ENCODE results near the gene ZNF18. TPM values are rescaled to one million over a fixed set of nuclear protein-coding genes. Genes with fewer than 3 reads are reported as not detected.
A peak's percentile ranks its signal among the peaks of the same experiment; 100 is the strongest.
"Not testable (repeated sequence)": the region's sequence is repeated elsewhere in the genome, so short reads cannot be mapped to it uniquely, and the experiment has no call there.

ZNF18 gene
- polyA plus RNA-seq, 1 experiment: 6.2 TPM

DNA sequence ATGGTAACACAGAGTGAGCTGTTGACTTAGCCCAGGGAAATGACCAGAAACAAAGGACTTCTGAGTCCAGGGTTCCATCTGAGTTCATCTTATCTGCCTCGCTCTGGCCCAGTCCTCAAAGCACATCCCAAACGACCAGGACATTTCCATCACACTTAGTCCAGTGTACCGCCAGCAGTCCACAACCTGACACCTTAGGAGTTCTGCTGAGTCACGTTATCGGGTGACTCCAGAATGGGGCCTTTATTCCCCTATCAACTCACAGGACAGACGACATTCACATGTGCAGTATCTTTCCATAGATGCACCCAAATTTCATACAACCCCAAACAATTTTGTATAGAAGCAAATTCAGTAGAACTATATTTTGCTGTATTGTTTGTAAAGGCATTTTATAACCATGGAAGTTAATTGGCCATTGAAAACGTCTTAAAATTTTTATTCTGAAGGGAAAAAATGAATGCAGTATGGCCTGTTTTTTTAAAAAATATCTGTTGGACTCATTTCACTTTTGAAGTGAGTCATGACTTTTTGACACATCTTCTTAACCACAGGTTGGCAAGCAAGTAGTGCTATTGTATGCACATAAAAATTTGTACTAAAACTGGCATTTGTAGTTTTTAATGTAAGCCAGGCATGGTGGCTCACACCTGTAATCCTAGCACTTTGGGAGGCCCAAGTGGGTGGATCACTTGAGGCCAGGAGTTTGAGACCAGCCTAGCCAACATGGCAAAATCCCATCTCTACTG is 46.3 kb downstream of the ZNF18 start:
- ChIA-PET POLR2A (no interaction called here), CTCF (interaction anchor here (1.3 kb wide), 1 partner anchor 14 kb away, joined by 3 read pairs; no protein-coding TSS in a partner anchor)
- no peak for DNase-seq (ENCODE audit: low read depth)
- no peaks in the 10 kb centered on the region for H3K27me3 ChIP-seq (ENCODE audit: control insufficient read depth, insufficient read depth, low read length)
- no peak for TF ChIP-seq CTCF (IDR thresholded peaks at IDR 0.05; ENCODE audit: insufficient read depth, low read depth, low read length)
- H3K4me3 ChIP-seq (ENCODE audit: low read depth, low read length): no peak overlapping the region
- no peaks in the 10 kb centered on the region for H3K36me3 ChIP-seq (ENCODE audit: control insufficient read depth, insufficient read depth, low read length)

- H3K4me3 ChIP-seq (ENCODE audit: low read depth, low read length); H3K36me3 ChIP-seq (ENCODE audit: control insufficient read depth, insufficient read depth, low read length); H3K27me3 ChIP-seq (ENCODE audit: control insufficient read depth, insufficient read depth, low read length); DNase-seq (ENCODE audit: low read depth); POLR2A ChIA-PET: not testable (repeated sequence)
- CTCF ChIA-PET: interaction anchor here (0.6 kb wide), 1 partner anchor 676 kb away, joined by 3 read pairs; no protein-coding TSS in a partner anchor
Measured at GRCh38 chr17:11949571-11949970, 47.7 kb downstream of the ZNF18 start.

- Histone ChIP-seq H3K27me3 (ENCODE audit: control insufficient read depth, insufficient read depth, low read length) (no peaks in the 10 kb centered on the region), H3K4me3 (ENCODE audit: low read depth, low read length) (no peak overlapping the region), H3K36me3 (ENCODE audit: control insufficient read depth, insufficient read depth, low read length) (no peaks in the 10 kb centered on the region)
- ChIA-PET CTCF (interaction anchor here (1.2 kb wide), 1 partner anchor 18 kb away, joined by 3 read pairs; no protein-coding TSS in a partner anchor), POLR2A (no interaction called here)
- DNase-seq (ENCODE audit: low read depth): peak; percentile 13
- TF ChIP-seq CTCF (IDR thresholded peaks at IDR 0.05; ENCODE audit: insufficient read depth, low read depth, low read length): no peak
Measured at GRCh38 chr17:11948789-11949188, 48.5 kb downstream of the ZNF18 start.

- Histone ChIP-seq H3K36me3 (ENCODE audit: control insufficient read depth, insufficient read depth, low read length) (no peaks in the 10 kb centered on the region), H3K4me3 (ENCODE audit: low read depth, low read length) (no peak overlapping the region), H3K27me3 (ENCODE audit: control insufficient read depth, insufficient read depth, low read length) (no peaks in the 10 kb centered on the region)
- no peak for DNase-seq (ENCODE audit: low read depth)
- ChIA-PET CTCF (no interaction called here), POLR2A (no interaction called here)
- TF ChIP-seq CTCF (IDR thresholded peaks at IDR 0.05; ENCODE audit: insufficient read depth, low read depth, low read length): no peak
Measured at GRCh38 chr17:11944587-11944986, 52.7 kb downstream of the ZNF18 start.

GRCh38 chr17:11943759-11944347 is 53.4 kb downstream of the ZNF18 start:
- DNase-seq (ENCODE audit: low read depth): no peak
- CTCF ChIA-PET: no interaction called here

GRCh38 chr17:11943086-11943485 is 54.2 kb downstream of the ZNF18 start:
- POLR2A ChIA-PET: not testable (repeated sequence)

More at GRCh38 chr17:11943759-11944347, 53.4 kb downstream of the ZNF18 start:
- H3K4me3 ChIP-seq (ENCODE audit: low read depth, low read length): no peak overlapping the region
- H3K36me3 ChIP-seq (ENCODE audit: control insufficient read depth, insufficient read depth, low read length): no peaks in the 10 kb centered on the region
- TF ChIP-seq CTCF (IDR thresholded peaks at IDR 0.05; ENCODE audit: insufficient read depth, low read depth, low read length): no peak
- no peaks in the 10 kb centered on the region for H3K27me3 ChIP-seq (ENCODE audit: control insufficient read depth, insufficient read depth, low read length)
- POLR2A ChIA-PET: no interaction called here

More at GRCh38 chr17:11943086-11943485, 54.2 kb downstream of the ZNF18 start:
- H3K4me3 ChIP-seq (ENCODE audit: low read depth, low read length); DNase-seq (ENCODE audit: low read depth); H3K27me3 ChIP-seq (ENCODE audit: control insufficient read depth, insufficient read depth, low read length); H3K36me3 ChIP-seq (ENCODE audit: control insufficient read depth, insufficient read depth, low read length); CTCF ChIA-PET: not testable (repeated sequence)
